ENCODE data around the gene INTS3.

Gene INTS3

DNA sequence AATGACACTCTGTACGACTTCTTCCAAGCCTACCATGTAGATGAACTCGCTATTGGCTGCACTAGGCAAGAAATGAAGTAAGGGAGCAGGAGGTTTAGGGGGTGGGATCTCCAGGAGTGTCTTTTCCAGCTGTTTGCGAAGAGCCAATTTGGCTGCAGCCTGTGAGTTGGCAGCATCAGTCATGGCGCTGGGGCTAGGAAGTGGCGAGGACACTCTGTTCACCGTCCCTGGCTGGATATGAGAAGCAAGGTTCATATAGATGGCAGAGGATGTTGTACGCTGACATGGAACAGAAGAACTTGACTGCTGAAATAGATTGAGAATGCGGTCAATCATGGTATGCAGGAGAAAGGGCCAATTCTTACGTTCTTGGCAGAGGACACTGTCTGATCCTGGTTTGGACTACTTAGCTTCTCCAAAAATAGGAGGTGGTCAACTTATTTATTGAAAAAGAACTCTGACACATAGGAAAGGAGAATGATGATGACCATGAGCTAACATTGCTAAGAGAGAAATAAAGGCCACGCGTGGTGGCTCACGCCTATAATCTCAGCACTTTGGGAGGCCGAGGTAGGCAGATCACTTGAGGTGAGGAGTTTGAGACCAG, 88.5 kb downstream of the INTS3 start:
- no peak for FAIRE-seq
- DNase-seq (ENCODE audit: insufficient read length, low spot score): no peak

DNA sequence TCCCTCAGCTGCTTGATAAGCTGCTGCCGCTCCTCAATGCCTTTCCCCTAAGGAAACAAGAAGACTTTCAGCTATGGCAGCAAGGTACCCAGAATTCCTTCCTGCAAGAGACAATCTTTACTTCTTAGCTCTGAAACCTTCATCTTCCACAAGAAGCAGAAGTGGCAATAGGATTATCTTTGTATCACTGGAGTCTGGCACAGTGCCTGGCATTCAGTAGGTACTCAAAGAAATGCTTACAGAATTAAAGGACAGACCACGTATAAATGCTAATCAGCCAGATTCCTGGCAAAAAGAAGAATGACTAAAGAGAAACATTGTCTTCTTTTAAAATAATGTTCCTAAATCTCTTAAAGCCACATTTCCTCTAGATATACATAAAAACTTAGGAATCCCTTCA, 91.0 kb downstream of the INTS3 start:
- DNase-seq (ENCODE audit: insufficient read length, low spot score) (no peak), FAIRE-seq (no peak)

Data from GM19239 (cell line).